AG10803 (cell line): Measurements from ENCODE around the gene TMEM14A.
A peak's percentile ranks its signal among the peaks of the same experiment; 100 is the strongest.
"Not testable (repeated sequence)": the region's sequence is repeated elsewhere in the genome, so short reads cannot be mapped to it uniquely, and the experiment has no call there.

ENCODE experiments used
- DNase-seq: peaks from one replicate; pipeline ENCODE4 v3.0.0; 2010; ENCODE audit warnings: low read depth
- H3K4me3 ChIP-seq: 2 replicates; pipeline ENCODE4 v1.5.1; 2011; ENCODE audit warnings: mild to moderate bottlenecking, low read length, control low read depth
- TF ChIP-seq, protein P1 (sequence below): conservative IDR thresholded peaks from 2 replicates; pipeline ENCODE4 v1.5.1; 2011; ENCODE audit warnings: mild to moderate bottlenecking, low read length, control low read depth, inconsistent platforms

TMEM14A gene

DNA sequence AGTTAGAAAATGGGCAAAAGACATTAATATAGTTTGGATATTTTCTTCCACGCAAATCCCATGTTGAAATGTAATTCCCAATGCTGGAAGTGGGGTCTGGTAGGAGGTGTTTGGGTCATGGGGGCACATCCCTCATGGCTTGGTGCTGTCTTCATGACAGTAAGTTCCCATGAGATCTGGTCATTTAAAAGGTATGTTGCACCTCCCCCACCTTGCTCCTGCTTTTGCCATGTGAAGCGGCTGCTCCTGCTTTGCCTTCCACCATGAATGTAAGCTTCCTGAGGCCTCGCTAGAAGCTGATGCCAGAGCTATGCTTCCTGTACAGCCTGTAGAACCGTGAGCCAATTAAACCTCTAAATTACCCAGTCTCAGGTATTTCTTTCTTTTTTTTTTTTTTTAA is 16.3 kb upstream of the TMEM14A start:
- H3K4me3 ChIP-seq = no peak overlapping the region
- DNase-seq = no peak
- TF ChIP-seq, protein P1, sequence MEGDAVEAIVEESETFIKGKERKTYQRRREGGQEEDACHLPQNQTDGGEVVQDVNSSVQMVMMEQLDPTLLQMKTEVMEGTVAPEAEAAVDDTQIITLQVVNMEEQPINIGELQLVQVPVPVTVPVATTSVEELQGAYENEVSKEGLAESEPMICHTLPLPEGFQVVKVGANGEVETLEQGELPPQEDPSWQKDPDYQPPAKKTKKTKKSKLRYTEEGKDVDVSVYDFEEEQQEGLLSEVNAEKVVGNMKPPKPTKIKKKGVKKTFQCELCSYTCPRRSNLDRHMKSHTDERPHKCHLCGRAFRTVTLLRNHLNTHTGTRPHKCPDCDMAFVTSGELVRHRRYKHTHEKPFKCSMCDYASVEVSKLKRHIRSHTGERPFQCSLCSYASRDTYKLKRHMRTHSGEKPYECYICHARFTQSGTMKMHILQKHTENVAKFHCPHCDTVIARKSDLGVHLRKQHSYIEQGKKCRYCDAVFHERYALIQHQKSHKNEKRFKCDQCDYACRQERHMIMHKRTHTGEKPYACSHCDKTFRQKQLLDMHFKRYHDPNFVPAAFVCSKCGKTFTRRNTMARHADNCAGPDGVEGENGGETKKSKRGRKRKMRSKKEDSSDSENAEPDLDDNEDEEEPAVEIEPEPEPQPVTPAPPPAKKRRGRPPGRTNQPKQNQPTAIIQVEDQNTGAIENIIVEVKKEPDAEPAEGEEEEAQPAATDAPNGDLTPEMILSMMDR = no peak

DNA sequence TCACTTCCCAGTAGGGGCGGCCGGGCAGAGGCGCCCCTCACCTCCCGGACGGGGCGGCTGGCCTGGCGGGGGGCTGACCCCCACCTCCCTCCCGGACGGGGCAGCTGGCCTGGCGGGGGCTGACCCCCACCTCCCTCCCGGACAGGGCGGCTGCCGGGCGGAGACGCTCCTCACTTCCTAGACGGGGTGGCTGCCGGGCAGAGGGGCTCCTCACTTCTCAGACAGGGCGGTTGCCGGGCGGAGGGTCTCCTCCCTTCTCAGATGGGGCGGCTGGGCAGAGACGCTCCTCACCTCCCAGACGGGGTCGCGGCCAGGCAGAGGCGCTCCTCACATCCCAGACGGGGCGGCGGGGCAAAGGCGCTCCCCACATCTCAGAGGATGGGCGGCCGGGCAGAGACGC is 15.0 kb upstream of the TMEM14A start:
- DNase-seq, H3K4me3 ChIP-seq: not testable (repeated sequence)

DNA sequence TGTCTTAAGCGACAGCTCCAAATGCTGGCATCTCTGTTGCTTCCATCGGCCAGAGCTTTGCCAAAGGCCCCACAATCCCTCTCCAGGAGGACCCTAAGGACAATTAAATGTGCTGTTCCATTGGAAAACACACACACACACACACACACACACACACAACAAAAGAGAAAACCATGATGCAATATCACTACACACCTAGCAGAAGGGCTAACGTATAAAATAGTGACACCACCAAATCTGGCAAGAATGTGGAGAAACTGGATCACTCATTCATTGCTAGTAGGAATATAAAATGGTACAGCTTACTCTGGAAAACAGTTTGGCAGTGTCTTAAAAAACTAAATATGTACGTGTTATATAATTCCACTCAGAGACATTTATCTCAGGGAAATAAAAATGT is 13.0 kb upstream of the TMEM14A start:
- no peak overlapping the region for H3K4me3 ChIP-seq
- TF ChIP-seq, protein P1 = no peak
- no peak for DNase-seq

DNA sequence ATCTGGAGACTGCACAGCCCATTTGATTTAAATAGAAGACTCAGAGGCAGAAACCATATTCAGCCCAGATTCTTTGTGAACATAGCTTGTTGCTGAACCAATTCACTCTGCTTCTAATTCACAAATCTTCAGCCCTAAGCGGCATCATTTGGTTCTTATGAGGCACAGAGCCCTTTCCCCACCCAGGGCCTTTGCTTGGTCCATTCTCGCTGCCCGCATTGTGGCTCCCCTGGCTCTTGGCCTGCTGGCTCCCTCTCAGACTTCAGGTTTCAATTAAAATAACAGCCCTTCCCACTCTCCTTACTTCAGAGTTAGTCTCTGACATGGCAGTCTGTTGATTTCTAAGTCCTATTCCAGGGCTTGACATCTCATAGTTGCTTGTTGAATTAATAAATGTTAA is 9.4 kb upstream of the TMEM14A start:
- TF ChIP-seq, protein P1 = no peak
- no peak overlapping the region for H3K4me3 ChIP-seq
- peak; percentile 82 for DNase-seq

DNA sequence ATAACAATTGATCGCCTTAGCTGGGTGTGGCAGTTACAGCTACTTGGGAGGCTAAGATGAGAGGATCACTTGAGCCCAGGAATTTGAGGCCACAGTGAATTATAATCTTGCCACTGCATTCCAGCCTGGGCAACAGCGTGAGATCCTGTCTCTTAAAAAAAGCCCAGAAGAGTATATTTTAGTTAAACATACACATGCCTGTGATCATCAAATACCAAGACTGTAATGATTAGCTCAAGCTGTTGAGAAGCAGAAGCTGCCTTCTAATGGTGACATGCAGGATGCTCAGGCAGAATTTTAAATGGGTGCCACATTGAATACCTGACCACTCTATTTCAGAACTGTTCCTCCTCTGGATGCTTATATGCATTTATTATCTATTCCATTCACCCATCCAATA is 8.9 kb upstream of the TMEM14A start:
- no peak overlapping the region for H3K4me3 ChIP-seq
- TF ChIP-seq, protein P1 = no peak
- DNase-seq = peak; percentile 28

DNA sequence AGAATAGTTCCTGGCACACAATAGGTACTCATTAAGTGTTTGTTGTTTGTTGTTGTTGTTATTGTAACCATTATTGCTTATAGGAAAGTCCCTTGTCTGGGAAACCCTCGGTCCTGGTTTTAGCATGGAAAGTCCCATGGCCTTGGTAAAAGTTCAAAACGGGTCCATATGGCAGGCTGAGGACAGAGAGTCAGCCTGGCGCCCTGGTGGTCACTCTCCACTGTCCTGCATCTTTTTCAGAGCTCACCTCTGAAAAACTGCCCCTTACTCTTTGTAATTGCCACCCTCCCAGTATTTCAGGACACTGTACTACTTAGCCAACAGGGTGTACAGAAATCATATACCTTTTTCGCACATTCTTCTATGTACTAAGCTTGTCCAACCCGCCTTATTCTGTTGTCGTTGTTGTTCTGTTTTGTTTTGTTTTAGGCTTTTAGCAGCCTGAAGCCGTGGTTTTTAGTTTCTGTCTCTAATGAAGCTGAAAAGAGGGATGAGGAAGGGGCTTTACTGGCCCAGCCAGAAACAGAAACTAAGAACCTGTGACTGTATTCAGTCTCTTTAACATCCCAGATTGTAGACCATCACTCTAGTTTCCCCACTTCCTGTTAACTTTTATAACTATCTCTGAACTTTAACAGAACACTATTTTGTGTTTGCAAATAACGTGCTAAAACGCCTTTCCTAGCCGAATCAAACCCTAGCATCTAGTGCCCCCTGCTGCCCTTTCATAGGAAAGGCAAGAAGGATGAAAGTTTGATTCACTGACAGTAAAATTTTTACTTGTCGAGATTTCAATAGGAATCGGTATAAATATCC is 7.6 kb upstream of the TMEM14A start:
- H3K4me3 ChIP-seq = peak overlapping the region; percentile 79
- TF ChIP-seq, protein P1 = peak; percentile 88
- DNase-seq = peak; percentile 78

DNA sequence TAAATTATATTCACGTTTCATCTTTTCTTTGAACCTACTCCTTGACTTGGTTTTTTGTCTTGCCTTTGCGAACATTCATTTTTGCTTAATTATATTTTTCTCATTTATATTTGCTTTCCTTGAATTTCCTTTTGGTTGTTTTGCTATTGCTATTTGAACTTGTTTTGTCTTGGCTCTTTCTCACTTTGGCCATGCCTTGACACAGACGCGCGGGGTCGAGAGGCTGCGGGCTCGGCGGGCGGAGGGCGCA is 7.1 kb upstream of the TMEM14A start:
- TF ChIP-seq, protein P1 = no peak
- peak overlapping the region; percentile 79 for H3K4me3 ChIP-seq
- DNase-seq = no peak
